HG02870 (cell line): ENCODE results near the gene FSTL4.

Experiments used
- ATAC-seq: cut with Tn5 transposase; IDR thresholded peaks from one replicate; pipeline ENCODE4 v1.9.1; 2021; ENCODE audit warnings: mild to moderate bottlenecking, moderate library complexity; ENCODE audit not compliant: unreplicated experiment

Gene FSTL4

GRCh38 chr5:133483406-133484090 is 128.8 kb downstream of the FSTL4 start:
- no peak for ATAC-seq

GRCh38 chr5:133482028-133482427 is 130.3 kb downstream of the FSTL4 start:
- no peak for ATAC-seq

- ATAC-seq = no peak
Observed at GRCh38 chr5:133480866-133481265, 131.5 kb downstream of the FSTL4 start.

DNA sequence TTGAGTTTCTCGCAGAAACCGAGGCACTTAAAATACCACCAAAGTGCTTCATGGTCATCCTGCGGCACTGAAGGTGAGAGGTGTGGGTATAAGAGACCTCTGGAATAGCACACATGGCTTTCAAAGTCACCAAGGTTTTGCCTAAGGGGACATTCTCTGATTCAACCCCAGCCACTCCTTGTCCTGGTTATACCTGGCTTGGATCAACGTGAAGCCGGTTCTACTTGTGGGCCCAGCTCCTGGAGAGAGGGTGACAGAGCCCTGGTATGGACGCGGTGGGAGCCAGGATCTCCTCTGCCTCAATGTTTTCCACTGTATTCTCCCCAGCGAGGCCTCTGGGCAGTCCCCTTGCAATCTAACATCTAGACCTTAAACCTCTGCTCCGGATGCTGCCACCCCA is 132.0 kb downstream of the FSTL4 start:
- ATAC-seq = no peak

GRCh38 chr5:133478199-133478985 is 133.9 kb downstream of the FSTL4 start:
- ATAC-seq = no peak

DNA sequence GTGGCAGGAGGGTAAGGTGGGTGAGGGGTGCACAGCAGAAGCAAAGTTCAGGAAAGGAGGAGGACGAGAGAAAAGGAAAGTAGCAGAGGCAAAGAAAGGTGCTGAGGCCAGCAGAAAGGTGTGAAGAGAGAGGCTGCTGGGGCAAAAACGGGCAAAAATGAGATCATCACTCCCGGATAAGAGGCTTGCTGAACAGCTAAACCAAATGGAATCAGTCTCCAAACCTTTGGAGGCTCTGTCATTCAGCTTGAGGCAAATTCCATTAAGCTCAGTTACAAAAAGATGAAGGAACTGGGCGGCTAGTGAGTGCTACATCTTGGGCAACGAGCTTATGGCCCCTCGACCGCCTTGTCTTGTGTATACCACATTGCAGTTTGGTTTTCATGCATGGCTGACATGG is 136.4 kb downstream of the FSTL4 start:
- no peak for ATAC-seq

DNA sequence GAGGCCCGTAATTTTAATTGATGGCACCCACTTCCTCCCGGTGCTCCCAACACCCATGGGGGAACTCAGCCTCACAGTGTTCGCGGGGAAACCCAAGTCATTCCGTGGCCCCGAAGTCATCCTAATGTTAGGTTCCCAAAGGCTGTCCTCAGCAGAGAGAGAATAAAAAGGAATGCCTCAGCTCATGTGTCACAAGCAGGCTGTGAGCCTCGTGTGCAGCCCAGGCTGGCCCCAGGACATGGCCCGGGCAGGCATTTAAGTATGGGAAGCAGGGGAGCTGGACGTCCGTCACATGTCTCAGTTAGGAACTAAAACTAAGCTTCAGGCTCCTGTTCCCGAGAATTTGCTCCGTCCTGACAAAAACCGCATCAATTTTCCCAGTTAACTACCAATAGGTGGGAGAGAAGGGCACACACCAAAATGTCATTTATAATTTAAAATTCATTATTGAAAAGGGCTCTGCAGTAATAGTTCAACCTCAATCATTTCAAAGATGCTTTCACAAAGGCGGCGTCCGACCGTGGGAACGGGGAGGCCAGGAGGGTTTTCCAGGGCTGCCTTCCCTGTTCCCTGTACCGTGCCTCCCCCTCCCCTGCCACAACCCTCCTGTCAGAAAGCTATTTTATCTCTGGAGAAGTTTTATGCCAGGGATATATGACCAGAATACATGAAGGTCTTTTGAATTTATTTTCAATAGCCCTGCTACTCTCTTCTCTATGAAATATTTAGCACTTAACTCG is 137.3 kb downstream of the FSTL4 start:
- ATAC-seq = no peak

GRCh38 chr5:133473291-133473690 is 139.1 kb downstream of the FSTL4 start:
- ATAC-seq = no peak

GRCh38 chr5:133472829-133473228 is 139.5 kb downstream of the FSTL4 start:
- ATAC-seq = no peak

DNA sequence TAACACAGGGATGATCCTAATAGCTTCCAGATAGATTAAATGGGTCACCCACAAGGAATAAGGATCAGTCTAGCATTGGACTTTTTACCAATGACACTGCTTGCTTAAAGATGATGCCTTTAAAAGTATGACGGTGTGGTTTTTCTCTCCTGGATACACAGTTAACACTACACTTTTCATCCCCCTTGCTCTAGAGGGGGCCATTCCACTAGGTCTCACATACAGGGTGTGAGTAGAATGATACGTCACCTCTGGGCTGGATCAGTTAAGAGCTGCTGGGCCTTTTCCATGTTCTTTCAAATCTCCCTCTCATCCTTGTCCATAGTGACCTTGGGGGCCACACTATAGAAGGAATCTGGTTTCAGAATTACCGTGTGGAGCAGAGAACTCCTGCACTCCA is 140.6 kb downstream of the FSTL4 start:
- ATAC-seq = no peak

DNA sequence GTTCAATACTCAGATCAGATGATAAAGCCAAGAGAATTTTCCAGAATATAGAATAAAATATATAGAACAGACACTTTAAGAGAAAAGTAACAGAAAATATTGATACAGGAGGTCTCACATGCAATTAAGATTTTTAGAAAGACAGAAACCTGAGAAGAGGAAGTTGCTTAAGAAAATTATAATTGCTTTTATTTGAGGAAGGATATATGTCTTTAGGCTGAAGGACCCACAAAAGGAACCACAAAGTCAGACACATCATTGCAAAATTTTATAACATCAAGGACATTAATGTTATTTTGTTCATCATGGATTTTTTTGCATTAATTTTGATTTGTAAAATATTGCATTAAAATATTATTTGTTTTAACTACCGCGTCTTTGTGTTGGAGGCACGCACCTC is 141.5 kb downstream of the FSTL4 start:
- no peak for ATAC-seq

GRCh38 chr5:133469846-133470245 is 142.5 kb downstream of the FSTL4 start:
- no peak for ATAC-seq

DNA sequence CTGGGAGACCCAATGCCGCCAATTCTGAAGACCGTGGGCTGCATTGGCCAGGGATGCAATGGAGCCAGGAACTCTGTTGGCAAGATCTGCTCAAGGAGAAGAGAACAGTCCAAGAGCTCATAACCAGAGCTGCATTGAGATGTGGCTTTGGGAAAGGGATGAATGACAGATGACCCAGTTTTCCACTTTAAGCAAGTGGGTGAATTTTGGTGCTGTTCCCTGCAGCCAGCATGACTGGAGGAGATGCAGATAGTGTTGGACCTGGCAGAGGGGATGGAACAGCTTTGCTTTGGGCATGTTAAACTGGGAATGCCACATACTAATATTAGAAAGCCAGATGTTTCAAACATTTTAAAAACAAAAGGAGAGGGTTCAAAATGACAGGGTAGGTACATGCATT is 143.1 kb downstream of the FSTL4 start:
- ATAC-seq = no peak

DNA sequence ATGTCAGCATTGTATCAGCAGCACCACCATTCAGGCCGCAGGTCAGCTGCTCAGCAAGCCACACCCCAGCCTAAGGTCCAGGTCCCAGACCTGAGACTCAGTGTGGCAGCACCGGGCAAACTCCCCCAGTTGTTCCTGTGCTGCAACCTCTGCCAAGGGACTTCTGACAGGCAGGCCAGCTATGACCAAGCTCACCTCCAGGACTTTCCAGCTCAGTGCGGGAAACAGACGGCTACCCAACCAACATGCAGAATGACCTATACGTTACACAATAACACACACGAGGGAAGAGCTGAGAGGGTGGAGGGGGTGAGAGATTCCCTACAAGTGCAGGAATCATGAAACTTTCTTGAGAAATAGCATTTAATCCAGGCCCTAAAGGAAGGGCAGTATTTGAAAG is 143.7 kb downstream of the FSTL4 start:
- ATAC-seq = no peak

DNA sequence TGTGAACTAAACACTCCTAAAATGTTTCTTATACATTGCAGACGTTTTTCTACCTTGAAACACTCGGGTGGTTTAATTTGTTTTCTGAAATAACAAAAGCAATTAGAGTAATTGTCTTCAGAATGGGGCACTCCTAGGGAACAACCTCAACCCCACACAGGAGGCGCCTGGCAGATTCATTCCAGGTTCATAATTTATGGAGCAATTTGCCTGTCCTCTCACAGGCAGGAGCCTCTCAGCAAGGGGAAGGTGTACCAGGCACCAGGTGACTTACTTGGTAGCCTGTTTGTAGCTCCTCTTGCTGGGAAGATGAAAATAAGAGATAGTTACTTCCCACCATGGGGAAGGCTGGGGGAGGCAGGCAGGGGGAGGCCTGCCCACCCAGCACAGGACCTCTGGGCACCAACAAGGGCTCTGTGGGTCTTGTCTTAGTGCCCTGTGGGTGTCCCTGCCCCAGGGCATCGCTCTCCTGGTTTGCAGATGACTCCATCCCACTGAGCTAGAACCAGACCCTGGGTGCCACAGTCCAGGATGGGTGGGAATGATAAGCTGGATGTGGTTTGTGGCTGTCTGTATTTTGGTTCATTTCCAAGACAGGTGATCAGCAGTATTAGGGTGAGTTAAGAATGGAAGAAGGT is 144.4 kb downstream of the FSTL4 start:
- ATAC-seq = no peak

- ATAC-seq = no peak
Observed at GRCh38 chr5:133467335-133467779, 145.0 kb downstream of the FSTL4 start.

- ATAC-seq = no peak
Observed at GRCh38 chr5:133466556-133467334, 145.6 kb downstream of the FSTL4 start.

DNA sequence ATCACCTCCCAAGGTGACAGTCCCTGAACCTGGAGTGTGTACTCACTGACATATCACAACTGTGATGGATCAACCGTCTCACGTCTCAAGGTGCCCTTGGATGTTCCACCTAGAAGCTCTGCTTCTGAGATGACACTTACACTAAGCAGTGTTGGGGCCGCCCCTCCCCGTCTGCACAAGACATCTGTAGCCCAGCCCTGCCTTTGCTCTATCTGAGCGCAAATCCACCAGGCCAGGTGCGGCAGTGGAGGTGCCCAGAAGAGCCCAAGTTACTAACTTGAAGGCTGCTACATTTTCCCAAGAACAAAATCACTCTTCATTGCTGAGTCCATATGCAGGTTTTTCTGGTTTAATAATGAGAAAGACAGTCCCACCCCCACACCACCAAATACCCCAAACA is 148.3 kb downstream of the FSTL4 start:
- no peak for ATAC-seq

GRCh38 chr5:133461796-133462516 is 150.4 kb downstream of the FSTL4 start:
- no peak for ATAC-seq
